IMR-90 (cell line): ENCODE measurements around the gene NOS3. TPM values are rescaled to one million over a fixed set of nuclear protein-coding genes. Genes with fewer than 3 reads are reported as not detected.

Source experiments
- ATAC-seq: fragments of 200-7000 bp; cut with Tn5 transposase; 2 replicates; pipeline ENCODE4 v1.9.1; 2020; ENCODE audit warnings: low read depth, mild to moderate bottlenecking, moderate library complexity
- BruUV-seq: library from RNA; stranded (reverse); fragments of 400-500 nt; replicated peaks from 2 replicates; lab custom pipeline; 2021; lab: Mats Ljungman, UMichigan
- CTCF ChIA-PET: fragments of 300-600 bp; formaldehyde crosslinking; extraction: SDS; loops from one replicate; lab custom pipeline; 2021; ENCODE audit warnings: antibody characterized with exemption; lab: Yijun Ruan, JAX
- POLR2A ChIA-PET: fragments of 300-600 bp; sonication (Branson Sonifier 250); formaldehyde crosslinking; loops from one replicate; lab custom pipeline; 2022; ENCODE audit warnings: antibody characterized with exemption; ENCODE audit not compliant: unreplicated experiment; lab: Charles Lee
- DNase-seq: peaks from one replicate; pipeline ENCODE4 v3.0.0; 2013
- H2AFZ ChIP-seq: replicated peaks from 2 replicates; pipeline ENCODE3; 2013; ENCODE audit warnings: low read length, mild to moderate bottlenecking; ENCODE audit not compliant: poor library complexity
- H2AK5ac ChIP-seq: 2 replicates; pipeline ENCODE4 v1.6.1; 2013; ENCODE audit warnings: low read depth, low read length, inconsistent platforms
- H2AK9ac ChIP-seq: replicated peaks from 2 replicates; pipeline ENCODE3; 2013; ENCODE audit warnings: mild to moderate bottlenecking, low read depth, low read length, moderate library complexity; ENCODE audit not compliant: poor library complexity
- H2BK120ac ChIP-seq: 2 replicates; pipeline ENCODE4 v1.6.1; 2013; ENCODE audit warnings: low read depth, low read length, inconsistent platforms
- H2BK15ac ChIP-seq: 3 replicates; pipeline ENCODE4 v1.6.1; 2013; ENCODE audit warnings: low read depth, low read length, inconsistent platforms
- H2BK20ac ChIP-seq: 2 replicates; pipeline ENCODE4 v1.6.1; 2013; ENCODE audit warnings: low read depth, mild to moderate bottlenecking, inconsistent platforms, low read length, moderate library complexity
- H2BK5ac ChIP-seq: 2 replicates; pipeline ENCODE4 v1.6.1; 2013; ENCODE audit warnings: mild to moderate bottlenecking, low read depth, low read length, inconsistent platforms; ENCODE audit not compliant: poor library complexity, severe bottlenecking
- H3K14ac ChIP-seq: replicated peaks from 2 replicates; pipeline ENCODE4 v1.6.1; 2013; ENCODE audit warnings: low read depth, low read length, inconsistent platforms
- H3K18ac ChIP-seq: 2 replicates; pipeline ENCODE4 v1.6.1; 2013; ENCODE audit warnings: low read depth, low read length, control low read depth
- H3K23ac ChIP-seq: 2 replicates; pipeline ENCODE4 v1.6.1; 2013; ENCODE audit warnings: low read depth, low read length, inconsistent platforms
- H3K27ac ChIP-seq: 2 replicates; pipeline ENCODE4 v1.5.1; 2013; ENCODE audit warnings: mild to moderate bottlenecking, control low read depth, low read length; ENCODE audit not compliant: insufficient read depth
- H3K27me3 ChIP-seq: 2 replicates; pipeline ENCODE4 v1.6.1; 2013; ENCODE audit warnings: low read length; ENCODE audit not compliant: control insufficient read depth, insufficient read depth
- H3K36me3 ChIP-seq: 2 replicates; pipeline ENCODE4 v1.6.1; 2013; ENCODE audit warnings: low read length, mixed read lengths; ENCODE audit not compliant: control insufficient read depth, insufficient read depth
- H3K4ac ChIP-seq: 2 replicates; pipeline ENCODE4 v1.6.1; 2013; ENCODE audit warnings: low read depth, low read length, inconsistent platforms
- H3K4me1 ChIP-seq: 2 replicates; pipeline ENCODE4 v1.6.1; 2013; ENCODE audit warnings: low read length, mixed read lengths; ENCODE audit not compliant: control insufficient read depth, insufficient read depth
- H3K4me2 ChIP-seq: 2 replicates; pipeline ENCODE4 v1.6.1; 2013; ENCODE audit warnings: low read depth, mild to moderate bottlenecking, control low read depth, low read length, moderate library complexity
- H3K4me3 ChIP-seq: 2 replicates; pipeline ENCODE4 v1.5.1; 2013; ENCODE audit warnings: low read depth, mild to moderate bottlenecking, control low read depth, low read length, moderate library complexity; ENCODE audit not compliant: insufficient read depth
- H3K56ac ChIP-seq: 2 replicates; pipeline ENCODE4 v1.6.1; 2013; ENCODE audit warnings: low read length, inconsistent platforms; ENCODE audit not compliant: insufficient read depth; ENCODE audit errors: extremely low read depth
- H3K79me1 ChIP-seq, 2 experiments: 2 replicates each; pipeline ENCODE4 v1.6.1; 2013; ENCODE audit warnings: low read length in 2 of 2, inconsistent platforms in 1 of 2, low read depth in 1 of 2
- H3K9ac ChIP-seq: 2 replicates; pipeline ENCODE4 v1.6.1; 2013; ENCODE audit warnings: low read depth, low read length, control low read depth
- H3K9me1 ChIP-seq: 2 replicates; pipeline ENCODE4 v1.6.1; 2013; ENCODE audit warnings: low read length, inconsistent platforms; ENCODE audit not compliant: insufficient read depth
- H3K9me3 ChIP-seq: 2 replicates; pipeline ENCODE4 v1.6.1; 2013; ENCODE audit warnings: low read length; ENCODE audit not compliant: control insufficient read depth, insufficient read depth
- H4K20me1 ChIP-seq: 2 replicates; pipeline ENCODE4 v1.6.1; 2013; ENCODE audit warnings: low read length, inconsistent platforms; ENCODE audit not compliant: insufficient read depth
- H4K5ac ChIP-seq: 2 replicates; pipeline ENCODE4 v1.6.1; 2013; ENCODE audit warnings: mild to moderate bottlenecking, low read depth, low read length, control low read depth
- H4K8ac ChIP-seq, 2 experiments: 2 replicates each; pipeline ENCODE4 v1.6.1; 2013; ENCODE audit warnings: low read depth in 2 of 2, low read length in 2 of 2, control low read depth in 1 of 2, inconsistent platforms in 1 of 2
- H4K91ac ChIP-seq: 2 replicates; pipeline ENCODE4 v1.6.1; 2013; ENCODE audit warnings: low read depth, low read length, inconsistent platforms; ENCODE audit not compliant: insufficient read depth
- FOS ChIP-seq: fragments of 150-350 bp; IDR thresholded peaks from 2 replicates; pipeline ENCODE4 v1.6.1; 2016; ENCODE audit warnings: low read depth, low read length
- RCOR1 ChIP-seq: IDR thresholded peaks from 2 replicates; pipeline ENCODE4 v1.6.1; 2012; ENCODE audit warnings: mild to moderate bottlenecking, low read length, improper control_type of control experiment; ENCODE audit not compliant: insufficient replicate concordance
- WGBS, 2 experiments: methylation state at CpG; one replicate each; pipeline versions ENCODE4 v1.1.5 to v1.1.7; 2013; ENCODE audit warnings: missing lambda C conversion rate in 2 of 2; ENCODE audit not compliant: insufficient read length in 1 of 2; ENCODE audit errors: extremely low coverage in 2 of 2; 5-methylcytosine and 5-hydroxymethylcytosine counted together
- dilution Hi-C: fragments of 300-500 bp; cut with HindIII; formaldehyde crosslinking; loops from one replicate; pipeline ENCODE4 v1.14.3; 2018; ENCODE audit warnings: low sequenced_read_pairs; ENCODE audit not compliant: unreplicated experiment
- in situ Hi-C: fragments of 300-500 bp; cut with MboI; formaldehyde crosslinking; loops from 3 replicates; pipeline ENCODE4 v1.14.3; 2019; ENCODE audit warnings: low sequenced_read_pairs, inconsistent platforms, mixed read lengths
- intact Hi-C: fragments of 100-400 bp; cut with micrococcal nuclease; formaldehyde crosslinking; loops from 2 replicates; pipeline ENCODE4 v1.10.0; 2022
- polyA plus RNA-seq, 3 experiments: library from polyadenylated mRNA; depleted of rRNA; stranded (reverse); fragments of >200 nt; gene quantifications; 2 replicates each; pipeline ENCODE4 v1.2.3, GENCODE V29; 2012; ENCODE audit warnings: low replicate concordance in 1 of 3
- total RNA-seq: library from RNA; depleted of rRNA; stranded (reverse); fragments of >200 nt; gene quantifications from 2 replicates; pipeline ENCODE4 v1.2.3, GENCODE V29; 2012

Gene NOS3
- total and polyA plus RNA-seq, 2 of the 4 experiments (the other 2 are of a cell fraction) = 0.72 to 2.0 TPM

DNA sequence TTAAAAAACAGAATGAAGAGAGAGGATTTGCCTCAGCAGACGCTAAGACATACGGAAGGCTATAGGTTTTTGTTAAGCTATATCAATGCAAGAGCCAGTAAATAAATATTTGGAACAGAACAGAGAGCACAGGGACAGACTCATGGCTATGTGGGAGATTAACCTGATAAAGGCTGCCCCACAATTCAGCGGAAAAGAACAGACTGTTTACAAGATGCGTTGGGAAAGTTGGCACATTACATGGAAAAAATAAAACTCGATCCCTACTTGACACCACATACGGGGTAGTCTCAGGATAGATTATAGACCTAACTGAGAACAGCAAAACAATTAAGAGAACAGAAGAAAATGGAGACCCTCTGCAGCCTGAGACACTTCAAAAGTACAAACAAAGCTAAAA lies 23.5 kb upstream of the NOS3 start:
- ATAC-seq = no peak
- Histone ChIP-seq H2AFZ (no peak overlapping the region), H4K8ac (no peak overlapping the region), H3K9me3 (no peaks in the 10 kb centered on the region), H3K4me3 (no peak overlapping the region), H3K4ac (no peak overlapping the region), H3K9ac (no peak overlapping the region), H3K27me3 (peaks cover 23% of the 10 kb centered on the region), H3K9me1 (no peaks in the 10 kb centered on the region), H2BK120ac (no peak overlapping the region), H2AK9ac (no peak overlapping the region), H3K4me1 (peaks cover 20% of the 10 kb centered on the region; the same call in 1 of the 2 replicates), H4K5ac (no peak overlapping the region), H2AK5ac (no peak overlapping the region), H3K23ac (no peak overlapping the region), H2BK15ac (no peak overlapping the region), H4K91ac (no peak overlapping the region), H3K18ac (no peak overlapping the region), H3K56ac (no peak overlapping the region), H3K14ac (no peak overlapping the region), H2BK20ac (no peak overlapping the region), H3K27ac (no peak overlapping the region), H3K4me2 (no peak overlapping the region), H2BK5ac (no peak overlapping the region), H3K36me3 (no peaks in the 10 kb centered on the region; the same call in 1 of the 2 replicates), H4K20me1 (no peaks in the 10 kb centered on the region; the same call in 1 of the 2 replicates), H3K79me1 (no peaks in the 10 kb centered on the region)
- ChIA-PET POLR2A (no interaction called here), CTCF (interaction anchor here (0.8 kb wide), 1 partner anchor 21 kb away, joined by 3 read pairs; no protein-coding TSS in a partner anchor)
- intact Hi-C loops (no loop called here), in situ Hi-C loops (no loop called here), dilution Hi-C loops (no loop called here)
- no peak for TF ChIP-seq FOS
- no peak for TF ChIP-seq RCOR1
- BruUV-seq = no TSS peak
- no peak for DNase-seq
- 69% methylated on average over 2 of the region's 6 CpGs; no CpG with 5 or more reads in 1 of the 2 experiments for WGBS, 2 experiments
